Lower leg skin (tissue), 4 donors: Measurements from ENCODE around the gene HMGN1. TPM values are rescaled to one million over a fixed set of nuclear protein-coding genes. Genes with fewer than 3 reads are reported as not detected.

Experiments
- DNase-seq, 2 donors: peaks; one replicate each; pipeline ENCODE4 v3.0.0-alpha.2; 2019; ENCODE audit warnings: low spot score in 2 of 2
- H3K4me3 ChIP-seq: fragments of 200-600 bp; sonication (generic); 2 replicates; pipeline ENCODE4 v1.5.1; 2017; ENCODE audit warnings: mild to moderate bottlenecking, low read depth; ENCODE audit not compliant: poor library complexity, severe bottlenecking
- CTCF ChIP-seq, 3 donors: fragments of 450-650 bp; IDR thresholded peaks; one replicate each; pipeline ENCODE4 v1.5.1; 2016; ENCODE audit warnings: antibody characterized with exemption in 3 of 3, mild to moderate bottlenecking in 3 of 3, moderate library complexity in 2 of 3
- POLR2A ChIP-seq, 2 donors: fragments of 450-650 bp; IDR thresholded peaks; one replicate each; pipeline ENCODE4 v1.6.1; 2016 to 2017; ENCODE audit warnings: antibody characterized with exemption in 2 of 2, mild to moderate bottlenecking in 1 of 2, moderate library complexity in 1 of 2
- WGBS, 2 donors: methylation state at CpG; one replicate each; pipeline ENCODE4 v1.1.5; 2018; 5-methylcytosine and 5-hydroxymethylcytosine counted together
- intact Hi-C: fragments of 100-400 bp; cut with DNase I; formaldehyde crosslinking; loops from one replicate; pipeline ENCODE4 v1.15.0; 2023; ENCODE audit warnings: low total_unique reads
- total RNA-seq, 4 donors: library from RNA; depleted of rRNA; stranded (reverse); fragments of >200 nt; gene quantifications; one replicate each; pipeline ENCODE4 v1.1.0, GENCODE V29; 2016

Gene HMGN1
- total RNA-seq, 4 donors from 2014 or later = 103 to 126 (median 111) TPM

- H3K4me3 ChIP-seq = no peak overlapping the region
- DNase-seq = no peak
- intact Hi-C loops = no loop called here
- WGBS, 2 donors = 68 to 70% methylated on average over 13 of the region's 13 CpGs
- TF ChIP-seq POLR2A (IDR thresholded peaks at IDR 0.05) = no peak
- TF ChIP-seq CTCF (IDR thresholded peaks at IDR 0.05) = no peak
Measured at GRCh38 chr21:39336457-39337008, 12.4 kb downstream of the HMGN1 start.

GRCh38 chr21:39334611-39335010 lies 14.3 kb downstream of the HMGN1 start:
- TF ChIP-seq POLR2A (IDR thresholded peaks at IDR 0.05) (no peak), CTCF (IDR thresholded peaks at IDR 0.05) (no peak)
- intact Hi-C loops = no loop called here
- 95 to 96% methylated on average over 4 of the region's 4 CpGs for WGBS, 2 donors
- no peak for DNase-seq
- H3K4me3 ChIP-seq = no peak overlapping the region

GRCh38 chr21:39332175-39332574 lies 16.7 kb downstream of the HMGN1 start:
- no peak overlapping the region for H3K4me3 ChIP-seq
- no peak for TF ChIP-seq POLR2A (IDR thresholded peaks at IDR 0.05)
- TF ChIP-seq CTCF (IDR thresholded peaks at IDR 0.05) = no peak
- intact Hi-C loops = no loop called here
- WGBS, 2 donors = 73 to 82% methylated on average over 8 of the region's 8 CpGs
- no peak for DNase-seq

GRCh38 chr21:39330001-39330400 lies 18.9 kb downstream of the HMGN1 start:
- DNase-seq = no peak
- TF ChIP-seq CTCF (IDR thresholded peaks at IDR 0.05) (no peak), POLR2A (IDR thresholded peaks at IDR 0.05) (no peak)
- intact Hi-C loops = no loop called here
- WGBS, 2 donors = 85 to 87% methylated on average over 6 of the region's 6 CpGs
- H3K4me3 ChIP-seq = no peak overlapping the region

GRCh38 chr21:39327727-39328126 lies 21.2 kb downstream of the HMGN1 start:
- H3K4me3 ChIP-seq = no peak overlapping the region
- intact Hi-C loops = no loop called here
- WGBS, 2 donors = 97 to 98% methylated on average over 7 of the region's 7 CpGs
- DNase-seq = no peak
- TF ChIP-seq POLR2A (IDR thresholded peaks at IDR 0.05) (no peak), CTCF (IDR thresholded peaks at IDR 0.05) (no peak)
